ENCODE data around the gene CCDC83.
"Not testable (repeated sequence)": the region's sequence is repeated elsewhere in the genome, so short reads cannot be mapped to it uniquely, and the experiment has no call there.

The CCDC83 gene

GRCh38 chr11:85939099-85940015 is 84.2 kb downstream of the CCDC83 start:
- DNase-seq (ENCODE audit: low read depth in 2 of 2), result no peak

GRCh38 chr11:85941380-85941973 is 86.3 kb downstream of the CCDC83 start:
- DNase-seq (ENCODE audit: low read depth in 2 of 2), result no peak

- no peak for DNase-seq (ENCODE audit: low read depth in 2 of 2)
Measured at GRCh38 chr11:85945296-85945695, 90.1 kb downstream of the CCDC83 start.

- no peak for DNase-seq (ENCODE audit: low read depth in 2 of 2)
Measured at GRCh38 chr11:85945788-85946187, 90.6 kb downstream of the CCDC83 start.

GRCh38 chr11:85946221-85946620 is 91.0 kb downstream of the CCDC83 start:
- no peak for DNase-seq (ENCODE audit: low read depth in 2 of 2)

- DNase-seq (ENCODE audit: low read depth in 2 of 2), result no peak
Measured at GRCh38 chr11:85947431-85948272, 92.5 kb downstream of the CCDC83 start.

GRCh38 chr11:85948884-85949283 is 93.7 kb downstream of the CCDC83 start:
- no peak for DNase-seq (ENCODE audit: low read depth in 2 of 2)

GRCh38 chr11:85949798-85950197 is 94.6 kb downstream of the CCDC83 start:
- DNase-seq (ENCODE audit: low read depth in 2 of 2), result no peak

- DNase-seq (ENCODE audit: low read depth in 2 of 2), result no peak
Measured at GRCh38 chr11:85950317-85951048, 95.3 kb downstream of the CCDC83 start.

GRCh38 chr11:85951049-85951405 is 95.8 kb downstream of the CCDC83 start:
- DNase-seq (ENCODE audit: low read depth in 2 of 2), result no peak

- no peak for DNase-seq (ENCODE audit: low read depth in 2 of 2)
Measured at GRCh38 chr11:85951428-85952107, 96.4 kb downstream of the CCDC83 start.

- not testable (repeated sequence) for DNase-seq (ENCODE audit: low read depth in 2 of 2)
Measured at GRCh38 chr11:85952108-85952485, 96.9 kb downstream of the CCDC83 start.

GRCh38 chr11:85953491-85954143 is 98.4 kb downstream of the CCDC83 start:
- DNase-seq (ENCODE audit: low read depth in 2 of 2), result no peak

GRCh38 chr11:85955531-85955930 is 100.3 kb downstream of the CCDC83 start:
- DNase-seq (ENCODE audit: low read depth in 2 of 2), result no peak

- DNase-seq (ENCODE audit: low read depth in 2 of 2), result no peak
Measured at GRCh38 chr11:85960678-85961077, 105.5 kb downstream of the CCDC83 start.

- no peak for DNase-seq (ENCODE audit: low read depth in 2 of 2)
Measured at GRCh38 chr11:85961130-85961529, 105.9 kb downstream of the CCDC83 start.

- DNase-seq (ENCODE audit: low read depth in 2 of 2), result no peak
Measured at GRCh38 chr11:85961930-85962363, 106.8 kb downstream of the CCDC83 start.

GRCh38 chr11:85965202-85965601 is 110.0 kb downstream of the CCDC83 start:
- DNase-seq (ENCODE audit: low read depth in 2 of 2), result no peak

GRCh38 chr11:85967457-85967856 is 112.3 kb downstream of the CCDC83 start:
- no peak for DNase-seq (ENCODE audit: low read depth in 2 of 2)

Measured in stimulated activated CD8-positive, alpha-beta memory T cell treated with anti-CD3 and anti-CD28 coated beads, Interleukin-15, amount 100 ng/mL, for 4 hours (primary cell).